HepG2 (cell line): Measurements from ENCODE around the gene NTM. TPM values are rescaled to one million over a fixed set of nuclear protein-coding genes. Genes with fewer than 3 reads are reported as not detected.

Experiments
- ATAC-seq: fragments of 200-7000 bp; cut with Tn5 transposase; 3 replicates; pipeline ENCODE4 v1.9.1; 2020; ENCODE audit warnings: mild to moderate bottlenecking, moderate library complexity
- BruUV-seq: library from RNA; stranded (reverse); fragments of 400-500 nt; replicated peaks from 2 replicates; lab custom pipeline; 2021; lab: Mats Ljungman, UMichigan
- CTCF ChIA-PET: fragments of 300-600 bp; formaldehyde crosslinking; extraction: SDS; loops from one replicate; lab custom pipeline; 2021; ENCODE audit warnings: low total read pairs, inconsistent platforms, low intra/inter-chr PET ratio; lab: Yijun Ruan, JAX
- POLR2A ChIA-PET: fragments of 350-600 bp; sonication (Branson Sonifier 250); formaldehyde crosslinking; loops from one replicate; lab custom pipeline; 2020; ENCODE audit warnings: antibody characterized with exemption, inconsistent platforms; lab: Yijun Ruan, JAX
- DNase-seq: peaks from one replicate; pipeline ENCODE4 v3.0.0-alpha.2; 2015; ENCODE audit warnings: low spot score
- FAIRE-seq: peaks from 3 replicates; lab custom pipeline; 2011; peaks lifted over from hg19 to GRCh38; lab: Jason Lieb, UNC
- H2AFZ ChIP-seq: one replicate; pipeline ENCODE4 v1.6.1; 2011; ENCODE audit warnings: low read length, inconsistent platforms
- H3K27ac ChIP-seq: fragments of 300-600 bp; 3 replicates; pipeline ENCODE4 v1.8.0; 2011; ENCODE audit warnings: mixed run types, mild to moderate bottlenecking, mixed read lengths, low read length, inconsistent platforms; ENCODE audit not compliant: insufficient read depth; ENCODE audit errors: extremely low read length
- H3K27me3 ChIP-seq, 2 experiments: fragments of 200-600 bp in 1 of 2; 2 replicates in 1 of 2; 3 replicates in 1 of 2; pipeline versions ENCODE4 v1.6.0 to v1.8.0; 2011; ENCODE audit warnings: low read length in 2 of 2, mild to moderate bottlenecking in 2 of 2, moderate library complexity in 2 of 2, inconsistent platforms in 1 of 2; ENCODE audit not compliant: insufficient read depth in 2 of 2, control insufficient read depth in 1 of 2
- H3K36me3 ChIP-seq, 2 experiments: fragments of 200-600 bp in 1 of 2; replicated peaks in 1 of 2; 2 replicates in 1 of 2; 3 replicates in 1 of 2; pipeline versions ENCODE4 v1.5.1 to v1.8.0; 2011; ENCODE audit warnings: low read length in 2 of 2, inconsistent platforms in 1 of 2; ENCODE audit not compliant: insufficient read depth in 2 of 2, control insufficient read depth in 1 of 2
- H3K4me1 ChIP-seq: 2 replicates; pipeline ENCODE4 v1.5.1; 2012; ENCODE audit warnings: low read length, inconsistent platforms; ENCODE audit not compliant: insufficient read depth
- H3K4me2 ChIP-seq: 2 replicates; pipeline ENCODE4 v1.6.0; 2011; ENCODE audit warnings: low read depth, low read length, inconsistent platforms
- H3K4me3 ChIP-seq, 3 experiments: fragments of 200-600 bp in 1 of 3; sonication (generic), shearing (Covaris generic) in 1 of 3; replicated peaks in 1 of 3; 2 replicates each; pipeline ENCODE4 v1.5.1; 2011 to 2016; ENCODE audit warnings: low read length in 3 of 3, inconsistent platforms in 2 of 3, low read depth in 2 of 3, mild to moderate bottlenecking in 2 of 3, control low read depth in 1 of 3, mixed read lengths in 1 of 3; ENCODE audit not compliant: insufficient read depth in 1 of 3
- H3K79me2 ChIP-seq: one replicate; pipeline ENCODE4 v1.6.1; 2011; ENCODE audit warnings: low read length, inconsistent platforms; ENCODE audit not compliant: insufficient read depth
- H3K9ac ChIP-seq: 2 replicates; pipeline ENCODE4 v1.6.0; 2011; ENCODE audit warnings: mild to moderate bottlenecking, low read depth, low read length, inconsistent platforms; ENCODE audit not compliant: insufficient read depth
- H3K9me3 ChIP-seq: 2 replicates; pipeline ENCODE4 v1.5.1; 2012; ENCODE audit warnings: mild to moderate bottlenecking, low read length
- H4K20me1 ChIP-seq: 2 replicates; pipeline ENCODE4 v1.6.0; 2011; ENCODE audit warnings: inconsistent platforms, mild to moderate bottlenecking, low read length, moderate library complexity; ENCODE audit not compliant: insufficient read depth
- CBX2 ChIP-seq, 2 experiments: fragments of 200-600 bp in 1 of 2; sonication (generic); formaldehyde crosslinking in 1 of 2; IDR thresholded peaks; 2 replicates each; pipeline versions ENCODE4 v1.7.0 to v1.8.1; 2018 to 2022; ENCODE audit warnings: low read depth in 2 of 2, low read length in 1 of 2, mild to moderate bottlenecking in 1 of 2, missing genetic modification reagents in 1 of 2
- FOXM1 ChIP-seq: sonication (generic); formaldehyde crosslinking; IDR thresholded peaks from 2 replicates; pipeline ENCODE4 v1.5.0; 2020; ENCODE audit warnings: missing genetic modification reagents
- HMGA1 ChIP-seq: sonication (generic); formaldehyde crosslinking; conservative IDR thresholded peaks from 2 replicates; pipeline ENCODE4 v1.4.0; 2020; ENCODE audit warnings: missing genetic modification reagents
- MNT ChIP-seq: fragments of 450-650 bp; IDR thresholded peaks from 2 replicates; pipeline ENCODE4 v1.6.1; 2016
- MTA3 ChIP-seq: sonication (generic); formaldehyde crosslinking; IDR thresholded peaks from 2 replicates; pipeline ENCODE4 v1.4.0; 2020; ENCODE audit warnings: missing genetic modification reagents
- NFKB2 ChIP-seq: sonication (generic); formaldehyde crosslinking; IDR thresholded peaks from 2 replicates; pipeline ENCODE4 v1.4.0; 2020; ENCODE audit warnings: missing genetic modification reagents, borderline replicate concordance
- TBX3 ChIP-seq: fragments of 450-650 bp; IDR thresholded peaks from 2 replicates; pipeline ENCODE4 v1.6.1; 2017; ENCODE audit warnings: antibody characterized with exemption, mild to moderate bottlenecking, inconsistent platforms, borderline replicate concordance
- TFE3 ChIP-seq: IDR thresholded peaks from 2 replicates; pipeline ENCODE4 v1.6.1; 2016
- ZNF382 ChIP-seq: sonication (generic); formaldehyde crosslinking; IDR thresholded peaks from 2 replicates; pipeline ENCODE4 v1.5.0; 2020; ENCODE audit warnings: missing genetic modification reagents, mild to moderate bottlenecking, borderline replicate concordance
- ZNF557 ChIP-seq: sonication (generic); formaldehyde crosslinking; IDR thresholded peaks from 2 replicates; pipeline ENCODE4 v1.4.0; 2020; ENCODE audit warnings: missing genetic modification reagents
- ZNF678 ChIP-seq: sonication (generic); formaldehyde crosslinking; IDR thresholded peaks from 2 replicates; pipeline ENCODE4 v1.4.0; 2020; ENCODE audit warnings: mild to moderate bottlenecking, missing genetic modification reagents
- ZNF749 ChIP-seq: sonication (generic); formaldehyde crosslinking; IDR thresholded peaks from 2 replicates; pipeline ENCODE4 v1.8.0; 2022; ENCODE audit warnings: mild to moderate bottlenecking, missing genetic modification reagents, moderate library complexity, borderline replicate concordance
- WGBS: methylation state at CpG from one replicate; pipeline ENCODE4 v1.1.6; 2017; ENCODE audit warnings: low lambda C conversion rate; 5-methylcytosine and 5-hydroxymethylcytosine counted together
- in situ Hi-C: cut with HindIII; loops from 2 replicates; pipeline ENCODE4 v1.10.0; 2017; ENCODE audit warnings: low pct_unique_long_range_greater_than_20kb; ENCODE audit not compliant: extremely low pct_ligation_motif_present
- intact Hi-C: fragments of 100-400 bp; cut with micrococcal nuclease; formaldehyde crosslinking; loops from one replicate; pipeline ENCODE4 v1.10.0; 2022; ENCODE audit not compliant: unreplicated experiment
- polyA plus RNA-seq, 8 experiments: library from polyadenylated mRNA; depleted of rRNA in 3 of 8; stranded (reverse) in 7 of 8; unstranded in 1 of 8; fragments of >200 nt; fragmentation: Illumina TruSeq in 4 of 8; extraction: Trizol in 4 of 8; gene quantifications; 2 replicates each; pipeline versions ENCODE4 v1.2.1 to v1.2.3, GENCODE V29; 2011 to 2016; ENCODE audit warnings: low read depth in 4 of 8, missing spikeins in 1 of 8, mixed read lengths in 1 of 8; ENCODE audit not compliant: insufficient read depth in 1 of 8
- total RNA-seq, 5 experiments: library from RNA; depleted of rRNA; stranded (reverse); fragments of >200 nt; fragmentation: Illumina TruSeq; extraction: Trizol; gene quantifications; 2 replicates each; pipeline ENCODE4 v1.2.3, GENCODE V29; 2016; ENCODE audit warnings: low read depth in 1 of 5

The NTM gene
- total and polyA plus RNA-seq, 2 of the 13 experiments (the other 11 are each of a cell fraction or from before 2014, with no cell fraction given) = not detected

GRCh38 chr11:132258875-132259274, 888.5 kb downstream of the NTM start (continued):
- TF ChIP-seq CBX2 (IDR thresholded peaks at IDR 0.05; ENCODE audit: low read depth, low read length) (no peak), CBX2 (CRISPR knock-in tag; IDR thresholded peaks at IDR 0.05; ENCODE audit: low read depth) (no peak), MTA3 (CRISPR knock-in tag) (no peak), MNT (no peak), TFE3 (CRISPR knock-in tag) (no peak), FOXM1 (CRISPR knock-in tag) (no peak)

GRCh38 chr11:132260636-132261035, 890.2 kb downstream of the NTM start:
- no peaks in the 10 kb centered on the region for H3K36me3 ChIP-seq
- ChIA-PET POLR2A (no interaction called here), CTCF (no interaction called here)
- 2% methylated on average over 7 of the region's 7 CpGs for WGBS
- no peak for FAIRE-seq
- no peak overlapping the region for H3K4me2 ChIP-seq
- no peak for DNase-seq
- in situ Hi-C loops = no loop called here
- no peak overlapping the region for H2AFZ ChIP-seq
- H3K4me3 ChIP-seq = no peak overlapping the region
- H4K20me1 ChIP-seq = no peaks in the 10 kb centered on the region
- H3K27ac ChIP-seq = no peak overlapping the region
- intact Hi-C loops = no loop called here
- H3K4me1 ChIP-seq = no peaks in the 10 kb centered on the region
- H3K9me3 ChIP-seq = no peaks in the 10 kb centered on the region; the same call in 1 of the 2 replicates
- H3K79me2 ChIP-seq = no peaks in the 10 kb centered on the region
- H3K9ac ChIP-seq = no peak overlapping the region
- H3K27me3 ChIP-seq = peaks cover 0 to 5% of the 10 kb centered on the region in 2 experiments; a peak in 1 of 5 replicates
- ATAC-seq = no peak
- no TSS peak for BruUV-seq
- no peak for TF ChIP-seq NFKB2 (CRISPR knock-in tag)
- no peak for TF ChIP-seq ZNF557 (CRISPR knock-in tag)
- no peak for TF ChIP-seq ZNF678 (CRISPR knock-in tag)
- no peak for TF ChIP-seq TBX3
- no peak for TF ChIP-seq HMGA1 (CRISPR knock-in tag)
- TF ChIP-seq ZNF382 (CRISPR knock-in tag) = no peak
- TF ChIP-seq ZNF749 (CRISPR knock-in tag) = no peak
